IPS-NIHi7 (cell line): ENCODE measurements around the gene TMEM232.
"Not testable (repeated sequence)": the region's sequence is repeated elsewhere in the genome, so short reads cannot be mapped to it uniquely, and the experiment has no call there.

ENCODE experiments used
- DNase-seq: peaks from one replicate; pipeline ENCODE4 v3.0.0; 2012; ENCODE audit warnings: mixed read lengths; ENCODE audit errors: extremely low spot score

The TMEM232 gene

GRCh38 chr5:110707260-110707844 is 19.1 kb downstream of the TMEM232 start:
- DNase-seq, result no peak

DNA sequence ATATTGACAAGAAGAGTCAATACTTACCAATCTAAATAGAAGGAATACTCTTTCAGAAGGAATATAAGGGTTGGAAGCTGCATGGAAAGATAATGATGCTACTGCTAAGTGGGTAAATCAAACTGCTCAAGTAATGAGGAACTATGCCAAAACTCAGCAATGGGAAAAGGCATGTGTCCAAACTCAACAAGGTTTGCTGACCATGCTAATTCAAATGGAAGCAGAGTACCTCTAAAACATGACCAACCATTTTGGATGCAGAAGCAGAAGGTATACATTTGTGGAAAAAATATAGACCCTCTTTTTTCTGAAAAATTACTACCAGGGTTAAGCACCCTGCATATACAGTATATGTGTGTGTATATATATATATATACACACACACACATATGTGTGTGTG is 21.1 kb downstream of the TMEM232 start:
- DNase-seq, result no peak

- DNase-seq, result no peak
Observed at GRCh38 chr5:110703481-110703880, 23.0 kb downstream of the TMEM232 start.

DNA sequence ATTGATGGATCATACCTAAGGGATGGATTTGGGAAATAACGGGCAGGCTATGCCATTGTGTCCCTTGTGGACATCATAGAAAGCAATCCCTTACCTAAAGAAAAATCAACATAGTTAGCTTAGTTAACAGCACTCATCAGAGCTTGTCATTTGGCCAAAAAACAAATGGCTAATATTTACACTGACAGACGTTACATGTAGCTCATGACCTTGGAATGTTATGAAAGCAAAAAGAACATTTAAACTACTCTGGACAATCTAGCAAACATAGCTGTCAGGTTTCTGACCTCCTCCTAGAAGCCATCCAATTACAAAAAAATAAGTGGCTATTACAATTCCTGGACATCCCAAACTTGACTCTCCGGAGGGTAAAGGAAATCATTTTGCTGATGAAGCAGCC is 23.8 kb downstream of the TMEM232 start:
- no peak for DNase-seq

DNA sequence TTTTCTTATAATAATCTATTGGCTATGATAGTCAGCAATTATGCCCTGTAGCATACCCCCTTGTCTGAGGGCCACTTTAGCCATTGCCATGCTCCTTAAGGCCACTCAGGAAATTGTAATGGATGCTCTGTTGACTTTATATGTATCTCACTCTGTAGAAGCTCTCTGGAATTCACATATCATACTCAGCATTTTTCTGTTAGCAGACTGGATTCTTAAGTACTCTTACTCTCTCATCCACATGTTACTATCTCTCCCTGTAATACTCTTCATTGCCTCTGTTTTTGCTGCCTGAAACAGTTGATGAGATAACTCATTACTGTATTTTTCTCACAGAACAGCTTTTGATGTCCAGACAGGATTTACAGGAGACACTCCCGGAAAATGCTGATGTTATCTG is 24.2 kb downstream of the TMEM232 start:
- DNase-seq, result no peak

- DNase-seq, result not testable (repeated sequence)
Observed at GRCh38 chr5:110692669-110693068, 33.8 kb downstream of the TMEM232 start.

DNA sequence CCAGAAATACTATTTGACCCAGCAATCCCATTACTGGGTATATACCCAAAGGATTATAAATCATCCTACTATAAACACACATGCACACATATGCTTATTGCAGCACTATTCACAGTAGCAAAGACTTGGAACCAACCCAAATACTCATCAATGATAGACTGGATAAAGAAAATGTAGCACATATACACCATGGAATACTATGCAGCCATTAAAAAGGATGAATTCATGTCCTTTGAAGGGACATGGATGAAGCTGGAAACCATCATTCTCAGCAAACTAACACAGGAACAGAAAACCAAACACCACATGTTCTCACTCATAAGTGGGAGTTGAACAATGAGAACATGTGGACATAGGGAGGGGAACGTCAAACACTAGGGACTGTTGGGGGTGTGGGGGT is 35.9 kb downstream of the TMEM232 start:
- not testable (repeated sequence) for DNase-seq

DNA sequence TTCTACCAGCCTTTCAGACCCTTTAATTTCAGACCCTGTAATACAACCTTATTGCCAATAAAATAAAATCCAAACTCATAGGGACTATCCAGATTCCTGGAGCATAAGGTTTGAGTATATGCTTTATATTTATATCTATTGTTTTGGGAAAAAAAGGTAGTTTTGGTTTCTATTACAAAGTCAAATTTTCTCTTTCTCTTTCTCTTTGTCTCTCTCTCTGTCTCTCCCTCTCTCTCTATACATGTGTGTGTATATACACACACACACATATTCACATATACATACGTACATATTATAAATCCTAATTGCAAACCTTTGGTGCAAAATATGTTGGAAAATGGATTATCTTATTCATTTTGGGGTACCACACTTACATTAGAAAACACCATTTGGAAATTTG is 39.0 kb downstream of the TMEM232 start:
- no peak for DNase-seq

DNA sequence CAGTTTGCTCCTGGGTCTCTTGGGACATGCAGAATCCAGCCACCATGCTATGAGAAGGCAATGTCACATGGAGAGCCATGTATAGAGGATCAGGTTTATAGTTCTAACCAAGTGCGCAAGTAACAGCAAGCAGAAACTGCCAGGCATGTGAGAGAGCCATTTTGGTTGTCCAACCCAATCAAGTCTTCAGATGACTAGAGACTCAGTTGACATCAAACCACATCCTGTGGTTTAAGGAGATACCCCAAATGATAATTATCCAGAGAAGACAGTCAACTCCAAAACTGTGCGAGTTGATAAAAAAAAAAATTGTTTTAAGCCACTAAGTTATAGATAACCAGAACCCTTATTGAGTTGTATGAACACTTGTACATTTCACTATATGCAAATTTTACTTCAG is 40.2 kb downstream of the TMEM232 start:
- DNase-seq, result no peak

DNA sequence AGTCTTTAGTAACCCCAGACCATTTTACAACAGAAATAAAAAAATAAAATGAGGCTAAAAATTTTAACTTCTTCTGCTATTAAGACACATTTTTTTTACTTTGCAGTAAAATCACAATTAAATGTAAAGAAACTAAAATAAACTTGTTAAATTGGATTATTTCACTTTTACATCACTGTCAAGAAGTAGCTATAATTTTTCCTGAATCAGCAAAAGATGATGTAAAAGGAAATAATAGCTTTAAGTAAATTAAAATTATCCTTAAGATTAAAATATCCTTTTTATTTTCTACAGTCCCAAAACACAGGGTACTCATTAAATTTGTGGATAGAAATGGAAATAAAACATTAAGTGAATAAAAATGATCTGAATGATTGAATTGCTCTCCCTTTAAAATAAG is 44.5 kb downstream of the TMEM232 start:
- DNase-seq, result no peak

DNA sequence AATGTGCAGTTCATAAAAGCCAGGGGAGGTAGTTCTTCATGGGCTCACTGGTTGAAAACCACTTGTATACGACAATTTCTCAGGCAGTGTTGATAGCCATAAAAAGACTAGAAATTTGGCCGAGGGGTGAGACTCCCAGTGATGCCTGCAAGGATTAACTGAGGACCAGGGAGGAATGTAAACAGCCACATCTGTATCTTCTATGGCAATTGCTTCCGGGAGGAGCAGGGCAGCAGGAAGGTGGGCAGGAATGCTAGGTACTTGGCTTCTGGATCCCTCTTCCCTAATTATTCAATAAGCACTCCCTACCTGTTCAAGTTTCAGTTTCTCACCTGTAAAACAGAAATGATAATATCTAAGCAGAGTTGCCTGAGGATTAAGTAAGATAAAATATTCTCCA is 45.4 kb downstream of the TMEM232 start:
- DNase-seq, result no peak

DNA sequence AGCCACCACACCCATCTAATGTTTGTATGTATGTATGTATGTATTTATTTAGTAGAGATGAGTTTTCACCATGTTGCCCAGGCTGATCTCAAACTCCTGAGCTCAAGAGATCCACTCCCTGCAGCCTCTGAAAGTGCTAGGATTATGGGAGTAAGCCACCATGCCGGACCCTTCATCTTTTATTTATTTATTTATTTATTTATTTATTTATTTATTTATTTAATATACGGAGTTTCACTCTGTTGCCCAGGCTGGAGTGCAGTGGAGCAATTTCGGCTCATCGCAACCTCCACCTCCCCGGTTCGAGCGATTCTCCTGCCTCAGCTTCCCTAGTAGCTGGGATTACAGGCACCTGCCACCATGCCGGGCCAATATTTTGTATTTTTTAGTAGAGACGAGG is 49.9 kb downstream of the TMEM232 start:
- DNase-seq, result not testable (repeated sequence)

GRCh38 chr5:110665184-110665726 is 61.2 kb downstream of the TMEM232 start:
- no peak for DNase-seq

DNA sequence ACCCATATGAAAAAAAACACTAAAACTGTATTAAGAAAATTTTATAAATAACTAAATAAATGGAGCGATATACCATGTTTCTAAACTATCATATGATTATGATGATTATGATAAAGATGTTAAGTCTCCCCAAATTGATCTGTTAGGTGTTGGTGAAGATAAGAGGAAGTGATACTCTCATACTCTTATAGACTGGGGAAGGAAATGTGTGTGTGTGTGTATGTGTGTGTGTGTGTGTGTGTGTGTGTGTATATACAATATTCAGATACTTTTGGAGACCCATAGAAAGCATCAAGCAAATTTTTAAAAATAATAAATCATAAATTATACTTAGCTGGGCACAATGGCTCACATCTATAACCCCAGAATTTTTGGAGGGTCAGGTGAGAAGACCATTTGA is 62.9 kb downstream of the TMEM232 start:
- DNase-seq, result no peak

DNA sequence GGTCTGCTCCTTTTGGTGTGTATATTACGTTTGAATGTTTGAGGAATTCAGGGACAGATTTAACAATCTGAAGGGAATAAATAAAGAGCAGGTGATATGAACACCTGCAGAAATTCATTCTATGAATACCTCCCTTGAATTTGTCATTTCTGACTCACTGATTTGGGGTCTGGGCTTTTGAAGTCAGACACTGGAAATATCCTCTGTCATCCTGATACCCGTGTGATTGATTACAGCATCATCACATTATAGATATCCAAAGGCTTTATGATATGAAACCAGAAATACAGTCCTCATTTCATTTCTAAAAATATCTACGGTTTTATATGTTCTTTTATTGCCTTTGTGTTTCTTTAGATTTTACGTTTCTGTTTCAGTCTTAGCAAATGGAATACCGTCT is 68.5 kb downstream of the TMEM232 start:
- DNase-seq, result no peak

GRCh38 chr5:110653231-110653970 is 73.1 kb downstream of the TMEM232 start:
- no peak for DNase-seq

DNA sequence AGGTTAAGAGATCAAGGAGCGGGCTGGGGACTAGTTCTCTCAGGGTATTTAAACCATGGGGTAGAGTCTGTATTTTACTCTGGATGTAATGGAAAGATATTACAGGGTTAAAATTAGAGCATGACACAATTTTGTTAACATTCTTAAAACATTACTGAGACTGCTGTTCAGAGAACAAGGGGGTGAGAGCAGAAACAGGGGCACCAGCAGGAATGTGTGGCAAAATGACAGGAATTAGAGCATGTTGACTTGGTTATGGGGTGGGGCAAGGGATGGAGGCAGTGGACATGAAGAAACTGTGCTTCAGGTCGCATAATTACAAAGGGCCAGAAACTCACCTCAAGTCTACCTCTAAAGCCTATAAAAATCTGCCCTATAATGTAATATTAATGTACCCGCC is 75.0 kb downstream of the TMEM232 start:
- DNase-seq, result no peak

- no peak for DNase-seq
Observed at GRCh38 chr5:110644357-110644756, 82.1 kb downstream of the TMEM232 start.

DNA sequence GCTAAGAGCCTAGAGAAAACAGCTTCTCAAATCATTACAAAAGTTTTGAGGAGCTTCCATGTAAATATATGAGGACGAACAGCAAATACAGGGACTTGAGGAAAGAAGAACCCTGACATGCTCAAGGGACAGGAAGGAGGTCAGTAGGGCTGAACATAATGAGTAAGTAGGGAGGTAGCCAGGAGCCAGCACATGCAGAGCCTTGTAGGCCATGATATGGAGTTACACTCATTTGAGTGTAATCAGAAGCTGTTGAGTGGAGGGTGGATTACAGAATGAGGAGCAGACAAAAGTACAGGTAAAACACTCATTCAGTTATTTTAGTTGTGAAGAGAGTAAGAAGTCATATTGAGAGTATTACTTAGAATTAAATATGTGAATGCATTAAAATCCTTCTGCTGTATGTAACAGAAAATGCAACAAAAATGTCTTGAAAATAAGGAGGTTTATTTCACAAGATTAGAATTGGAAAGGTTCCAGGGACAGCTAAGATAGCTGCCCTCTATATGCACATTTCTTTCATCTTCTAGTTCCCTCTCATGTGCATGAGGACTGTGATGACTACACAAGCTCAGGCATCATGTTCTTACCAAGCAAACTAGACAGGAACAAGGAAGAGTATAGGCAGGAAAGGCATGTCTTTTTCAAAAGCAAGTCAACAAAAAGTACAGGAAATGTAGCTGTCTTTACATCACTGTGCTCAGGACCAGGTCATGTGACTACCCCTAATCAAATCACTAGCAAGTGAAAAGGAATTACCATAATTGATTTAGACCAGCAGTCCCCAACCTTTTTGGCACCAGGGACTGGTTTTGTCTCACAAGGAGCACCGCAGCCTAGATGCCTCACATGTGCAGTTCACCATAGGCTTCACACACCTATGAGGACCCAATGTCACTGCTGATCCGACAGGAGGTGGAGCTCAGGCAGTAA is 87.2 kb downstream of the TMEM232 start:
- no peak for DNase-seq

GRCh38 chr5:110634475-110634874 is 92.0 kb downstream of the TMEM232 start:
- DNase-seq, result no peak

- DNase-seq, result no peak
Observed at GRCh38 chr5:110631236-110631635, 95.2 kb downstream of the TMEM232 start.

- DNase-seq, result no peak
Observed at GRCh38 chr5:110630350-110630749, 96.1 kb downstream of the TMEM232 start.
